ENCODE measurements around the gene DHRSX. TPM values are rescaled to one million over a fixed set of nuclear protein-coding genes. Genes with fewer than 3 reads are reported as not detected.

DHRSX gene
- total and polyA plus RNA-seq, 9 of the 15 experiments (the other 6 are each of a cell fraction or from before 2014, with no cell fraction given), result 0.59 to 11.0 (median 6.2) TPM

DNA sequence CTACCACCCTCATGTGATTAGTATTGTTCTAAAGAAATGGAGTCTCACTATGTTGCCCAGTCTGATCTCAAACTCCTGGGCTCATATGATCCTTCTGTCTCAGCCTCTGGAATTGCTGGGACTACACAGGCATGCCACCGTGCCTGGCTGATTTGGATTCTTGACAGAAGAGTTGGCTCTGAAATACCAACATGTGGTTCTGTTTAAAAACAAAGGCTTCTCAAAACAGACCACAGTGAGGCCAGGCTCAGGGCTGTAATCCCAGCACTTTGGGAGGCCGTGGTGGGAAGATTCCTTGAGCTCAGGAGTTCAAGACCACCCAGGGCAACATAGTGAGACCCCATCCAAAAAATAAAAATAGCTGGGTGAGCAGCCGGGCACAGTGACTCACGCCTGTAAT lies 126.7 kb downstream of the DHRSX start:
- Histone ChIP-seq H3K4me3 (no peak overlapping the region), H3K4me1 (replicated peaks in 1 of 2; ENCODE audit: control insufficient read depth in 2 of 2, insufficient read depth in 2 of 2, low read length in 2 of 2) (no peaks in the 10 kb centered on the region; a peak in 3 of 5 replicates), H3K9me1 (ENCODE audit: control insufficient read depth, insufficient read depth, low read length) (no peaks in the 10 kb centered on the region), H2AFZ (ENCODE audit: low read depth, low read length) (no peak overlapping the region), H3K36me3 (ENCODE audit: control insufficient read depth, insufficient read depth, low read length) (no peaks in the 10 kb centered on the region), H3K27me3 (ENCODE audit: control insufficient read depth in 2 of 2, insufficient read depth in 2 of 2, low read length in 2 of 2) (no peaks in the 10 kb centered on the region), H3K27ac (ENCODE audit: extremely low read depth, low read depth, low read length) (no peak overlapping the region), H4K20me1 (replicated peaks; ENCODE audit: control insufficient read depth, insufficient read depth, low read length) (peaks cover 3% of the 10 kb centered on the region; the same call in 1 of the 2 replicates), H3K79me2 (ENCODE audit: control insufficient read depth, insufficient read depth, low read length) (no peaks in the 10 kb centered on the region), H3K9me3 (replicated peaks; ENCODE audit: control insufficient read depth, insufficient read depth, low read depth, low read length) (no peaks in the 10 kb centered on the region), H3K9ac (ENCODE audit: insufficient read depth in 1 of 2, low read depth in 2 of 2, low read length in 2 of 2) (no peak overlapping the region), H3K4me2 (ENCODE audit: insufficient read depth, low read length) (no peak overlapping the region)
- 77% methylated on average over 4 of the region's 4 CpGs for WGBS (ENCODE audit: insufficient coverage, low coverage, missing lambda C conversion rate)
- ATAC-seq (no peak), DNase-seq (ENCODE audit: extremely low read depth in 1 of 4, low spot score in 3 of 4) (no peak), FAIRE-seq (no peak)
- BruUV-seq (replicated peaks), result no TSS peak
- ChIA-PET POLR2A (no interaction called here), CTCF (ENCODE audit: low intra/inter-chr PET ratio) (no interaction called here)
- in situ Hi-C loops (cut with MboI), result no loop called here
- intact Hi-C loops (cut with micrococcal nuclease), result no loop called here
- TF ChIP-seq, protein P1, sequence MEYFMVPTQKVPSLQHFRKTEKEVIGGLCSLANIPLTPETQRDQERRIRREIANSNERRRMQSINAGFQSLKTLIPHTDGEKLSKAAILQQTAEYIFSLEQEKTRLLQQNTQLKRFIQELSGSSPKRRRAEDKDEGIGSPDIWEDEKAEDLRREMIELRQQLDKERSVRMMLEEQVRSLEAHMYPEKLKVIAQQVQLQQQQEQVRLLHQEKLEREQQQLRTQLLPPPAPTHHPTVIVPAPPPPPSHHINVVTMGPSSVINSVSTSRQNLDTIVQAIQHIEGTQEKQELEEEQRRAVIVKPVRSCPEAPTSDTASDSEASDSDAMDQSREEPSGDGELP (CRISPR knock-in tag; IDR thresholded peaks at IDR 0.05; ENCODE audit: borderline replicate concordance), result no peak
- no peak for TF ChIP-seq RAD21 (CRISPR knock-in tag; conservative IDR thresholded peaks at IDR 0.05 in 1 of 2, IDR thresholded peaks at IDR 0.05 in 1 of 2)
- TF ChIP-seq, protein P2, sequence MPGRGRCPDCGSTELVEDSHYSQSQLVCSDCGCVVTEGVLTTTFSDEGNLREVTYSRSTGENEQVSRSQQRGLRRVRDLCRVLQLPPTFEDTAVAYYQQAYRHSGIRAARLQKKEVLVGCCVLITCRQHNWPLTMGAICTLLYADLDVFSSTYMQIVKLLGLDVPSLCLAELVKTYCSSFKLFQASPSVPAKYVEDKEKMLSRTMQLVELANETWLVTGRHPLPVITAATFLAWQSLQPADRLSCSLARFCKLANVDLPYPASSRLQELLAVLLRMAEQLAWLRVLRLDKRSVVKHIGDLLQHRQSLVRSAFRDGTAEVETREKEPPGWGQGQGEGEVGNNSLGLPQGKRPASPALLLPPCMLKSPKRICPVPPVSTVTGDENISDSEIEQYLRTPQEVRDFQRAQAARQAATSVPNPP (IDR thresholded peaks at IDR 0.05; ENCODE audit: borderline replicate concordance, insufficient read depth, insufficient read length), result no peak
- no peak for TF ChIP-seq TAF9B (IDR thresholded peaks at IDR 0.05; ENCODE audit: partially characterized antibody)
- no peak for TF ChIP-seq ZNF76 (CRISPR knock-in tag; IDR thresholded peaks at IDR 0.05; ENCODE audit: borderline replicate concordance)
- no peak for TF ChIP-seq FOS (IDR thresholded peaks at IDR 0.05; ENCODE audit: extremely low read depth, insufficient read length)
- TF ChIP-seq, protein P3, sequence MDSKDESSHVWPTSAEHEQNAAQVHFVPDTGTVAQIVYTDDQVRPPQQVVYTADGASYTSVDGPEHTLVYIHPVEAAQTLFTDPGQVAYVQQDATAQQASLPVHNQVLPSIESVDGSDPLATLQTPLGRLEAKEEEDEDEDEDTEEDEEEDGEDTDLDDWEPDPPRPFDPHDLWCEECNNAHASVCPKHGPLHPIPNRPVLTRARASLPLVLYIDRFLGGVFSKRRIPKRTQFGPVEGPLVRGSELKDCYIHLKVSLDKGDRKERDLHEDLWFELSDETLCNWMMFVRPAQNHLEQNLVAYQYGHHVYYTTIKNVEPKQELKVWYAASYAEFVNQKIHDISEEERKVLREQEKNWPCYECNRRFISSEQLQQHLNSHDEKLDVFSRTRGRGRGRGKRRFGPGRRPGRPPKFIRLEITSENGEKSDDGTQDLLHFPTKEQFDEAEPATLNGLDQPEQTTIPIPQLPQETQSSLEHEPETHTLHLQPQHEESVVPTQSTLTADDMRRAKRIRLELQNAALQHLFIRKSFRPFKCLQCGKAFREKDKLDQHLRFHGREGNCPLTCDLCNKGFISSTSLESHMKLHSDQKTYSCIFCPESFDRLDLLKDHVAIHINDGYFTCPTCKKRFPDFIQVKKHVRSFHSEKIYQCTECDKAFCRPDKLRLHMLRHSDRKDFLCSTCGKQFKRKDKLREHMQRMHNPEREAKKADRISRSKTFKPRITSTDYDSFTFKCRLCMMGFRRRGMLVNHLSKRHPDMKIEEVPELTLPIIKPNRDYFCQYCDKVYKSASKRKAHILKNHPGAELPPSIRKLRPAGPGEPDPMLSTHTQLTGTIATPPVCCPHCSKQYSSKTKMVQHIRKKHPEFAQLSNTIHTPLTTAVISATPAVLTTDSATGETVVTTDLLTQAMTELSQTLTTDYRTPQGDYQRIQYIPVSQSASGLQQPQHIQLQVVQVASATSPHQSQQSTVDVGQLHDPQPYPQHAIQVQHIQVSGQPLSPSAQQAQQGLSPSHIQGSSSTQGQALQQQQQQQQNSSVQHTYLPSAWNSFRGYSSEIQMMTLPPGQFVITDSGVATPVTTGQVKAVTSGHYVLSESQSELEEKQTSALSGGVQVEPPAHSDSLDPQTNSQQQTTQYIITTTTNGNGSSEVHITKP (IDR thresholded peaks at IDR 0.05; ENCODE audit: partially characterized antibody), result no peak
